GM12864 (cell line): ENCODE data around the gene MUSK.

Source experiments
- DNase-seq: peaks from one replicate; pipeline ENCODE4 v3.0.0-alpha.2; 2011; ENCODE audit warnings: low read depth
- H3K4me3 ChIP-seq: 2 replicates; pipeline ENCODE4 v1.5.1; 2011; ENCODE audit warnings: mild to moderate bottlenecking, low read depth, low read length, control low read depth
- TF ChIP-seq, protein P1 (sequence below): IDR thresholded peaks from 2 replicates; pipeline ENCODE4 v1.5.1; 2011; ENCODE audit warnings: low read depth, mild to moderate bottlenecking, moderate library complexity, low read length, control low read depth, inconsistent platforms; ENCODE audit errors: missing control alignments

MUSK gene

DNA sequence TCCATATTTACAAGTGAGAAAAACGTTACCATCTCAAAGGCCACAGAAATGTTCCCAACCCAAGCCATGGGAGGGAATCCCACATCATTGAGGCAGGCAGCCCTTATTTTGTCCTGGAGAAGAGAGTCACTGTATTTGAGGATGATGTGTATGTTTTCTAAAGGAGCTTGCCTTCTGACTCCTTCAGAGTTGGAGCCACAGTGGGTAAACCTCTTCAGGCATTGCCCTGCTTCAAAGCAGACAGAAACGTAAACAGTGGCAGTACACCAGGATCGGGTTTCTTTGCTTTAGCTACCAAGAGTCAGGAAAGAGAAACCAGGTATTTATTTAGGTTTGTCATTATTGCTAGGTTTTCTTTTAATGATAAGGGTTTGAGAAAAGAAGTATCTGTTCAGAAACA is 45.7 kb downstream of the MUSK start:
- TF ChIP-seq, protein P1, sequence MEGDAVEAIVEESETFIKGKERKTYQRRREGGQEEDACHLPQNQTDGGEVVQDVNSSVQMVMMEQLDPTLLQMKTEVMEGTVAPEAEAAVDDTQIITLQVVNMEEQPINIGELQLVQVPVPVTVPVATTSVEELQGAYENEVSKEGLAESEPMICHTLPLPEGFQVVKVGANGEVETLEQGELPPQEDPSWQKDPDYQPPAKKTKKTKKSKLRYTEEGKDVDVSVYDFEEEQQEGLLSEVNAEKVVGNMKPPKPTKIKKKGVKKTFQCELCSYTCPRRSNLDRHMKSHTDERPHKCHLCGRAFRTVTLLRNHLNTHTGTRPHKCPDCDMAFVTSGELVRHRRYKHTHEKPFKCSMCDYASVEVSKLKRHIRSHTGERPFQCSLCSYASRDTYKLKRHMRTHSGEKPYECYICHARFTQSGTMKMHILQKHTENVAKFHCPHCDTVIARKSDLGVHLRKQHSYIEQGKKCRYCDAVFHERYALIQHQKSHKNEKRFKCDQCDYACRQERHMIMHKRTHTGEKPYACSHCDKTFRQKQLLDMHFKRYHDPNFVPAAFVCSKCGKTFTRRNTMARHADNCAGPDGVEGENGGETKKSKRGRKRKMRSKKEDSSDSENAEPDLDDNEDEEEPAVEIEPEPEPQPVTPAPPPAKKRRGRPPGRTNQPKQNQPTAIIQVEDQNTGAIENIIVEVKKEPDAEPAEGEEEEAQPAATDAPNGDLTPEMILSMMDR, result no peak
- H3K4me3 ChIP-seq, result no peak overlapping the region
- DNase-seq, result no peak

DNA sequence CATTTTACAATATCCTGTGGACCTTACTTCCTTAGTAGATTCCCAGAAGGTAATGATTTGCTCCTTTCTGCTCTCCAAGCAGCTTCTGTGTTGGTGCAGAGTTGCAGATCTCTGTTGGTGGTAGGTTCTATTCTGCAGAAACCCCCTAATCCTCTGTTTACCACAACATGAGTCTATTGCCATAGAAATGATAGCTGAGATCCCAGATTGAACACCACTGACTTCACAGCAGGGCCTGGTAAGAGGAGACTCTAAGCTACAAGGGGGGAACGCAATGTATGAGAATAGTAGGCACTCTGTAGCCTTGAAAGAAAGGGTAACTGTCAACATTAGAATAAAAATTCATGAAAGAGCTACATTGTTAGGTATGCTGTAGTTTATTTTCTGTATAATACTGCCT is 59.5 kb downstream of the MUSK start:
- no peak for DNase-seq
- TF ChIP-seq, protein P1, result no peak
- no peak overlapping the region for H3K4me3 ChIP-seq

DNA sequence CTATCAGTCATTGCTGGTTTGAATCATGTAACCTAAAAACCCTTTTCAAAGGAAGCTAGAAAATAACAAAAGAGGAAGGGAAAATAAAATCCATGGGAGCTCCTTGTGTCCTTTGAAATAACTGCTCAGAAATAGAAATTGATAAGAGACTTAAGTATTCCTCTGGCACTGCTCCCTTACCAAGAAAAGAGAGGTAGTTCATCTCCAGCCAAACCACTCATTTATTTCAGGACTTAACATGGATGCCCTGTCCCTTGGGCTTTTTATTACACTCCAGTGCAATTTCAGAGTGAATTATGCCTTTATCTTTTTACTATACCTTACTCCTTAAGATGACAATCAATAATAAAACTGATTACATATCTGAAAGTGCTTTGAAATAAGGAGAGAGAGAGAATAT is 61.0 kb downstream of the MUSK start:
- no peak for DNase-seq
- TF ChIP-seq, protein P1, result no peak
- H3K4me3 ChIP-seq, result no peak overlapping the region

DNA sequence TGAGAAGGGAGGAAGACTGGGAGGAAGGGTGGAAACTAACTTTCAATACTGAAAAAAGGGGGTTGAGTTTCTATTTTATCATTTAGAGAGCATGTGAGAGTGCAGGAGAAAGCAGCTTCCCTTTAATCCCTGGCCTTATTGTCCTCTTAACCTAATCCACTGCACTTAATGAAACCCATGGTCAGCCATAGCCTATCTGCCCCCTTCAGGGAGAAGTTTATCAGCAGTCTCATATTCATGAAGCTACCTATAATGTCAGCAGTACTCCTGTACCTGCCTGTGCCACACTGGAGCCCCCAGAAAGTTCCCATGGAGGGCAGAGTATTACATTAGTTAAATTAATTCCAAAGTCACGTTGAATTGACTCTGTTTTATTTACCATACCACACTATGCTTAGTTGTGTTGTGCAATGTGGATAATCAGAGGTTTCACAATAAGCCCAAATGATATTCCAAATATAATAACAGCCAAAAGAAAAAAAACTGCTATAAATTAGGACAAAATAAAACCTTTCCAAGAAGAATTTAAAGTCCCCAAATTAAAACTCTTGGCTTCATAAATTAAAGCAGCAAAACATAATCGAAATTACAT is 62.9 kb downstream of the MUSK start:
- TF ChIP-seq, protein P1, result no peak
- no peak overlapping the region for H3K4me3 ChIP-seq
- no peak for DNase-seq

DNA sequence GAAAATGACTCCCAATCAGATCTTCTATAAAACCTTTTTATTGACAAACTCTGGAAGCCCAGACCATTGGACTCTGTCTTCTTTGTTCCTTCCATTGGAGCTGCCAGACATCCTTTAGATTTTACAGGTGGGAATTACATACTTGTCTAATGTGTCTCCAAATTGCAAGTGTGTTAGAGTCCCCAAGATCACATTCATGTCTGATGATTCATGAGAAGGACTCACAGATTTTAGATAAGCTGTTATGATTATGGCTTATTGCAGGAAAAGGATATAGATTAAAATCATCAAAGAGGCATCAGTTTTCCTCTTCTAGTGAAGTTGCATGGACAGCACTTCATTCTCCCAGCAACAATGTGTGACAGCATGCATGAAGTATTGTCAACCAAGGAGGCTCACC is 70.4 kb downstream of the MUSK start:
- no peak for DNase-seq
- no peak overlapping the region for H3K4me3 ChIP-seq
- TF ChIP-seq, protein P1, result no peak

DNA sequence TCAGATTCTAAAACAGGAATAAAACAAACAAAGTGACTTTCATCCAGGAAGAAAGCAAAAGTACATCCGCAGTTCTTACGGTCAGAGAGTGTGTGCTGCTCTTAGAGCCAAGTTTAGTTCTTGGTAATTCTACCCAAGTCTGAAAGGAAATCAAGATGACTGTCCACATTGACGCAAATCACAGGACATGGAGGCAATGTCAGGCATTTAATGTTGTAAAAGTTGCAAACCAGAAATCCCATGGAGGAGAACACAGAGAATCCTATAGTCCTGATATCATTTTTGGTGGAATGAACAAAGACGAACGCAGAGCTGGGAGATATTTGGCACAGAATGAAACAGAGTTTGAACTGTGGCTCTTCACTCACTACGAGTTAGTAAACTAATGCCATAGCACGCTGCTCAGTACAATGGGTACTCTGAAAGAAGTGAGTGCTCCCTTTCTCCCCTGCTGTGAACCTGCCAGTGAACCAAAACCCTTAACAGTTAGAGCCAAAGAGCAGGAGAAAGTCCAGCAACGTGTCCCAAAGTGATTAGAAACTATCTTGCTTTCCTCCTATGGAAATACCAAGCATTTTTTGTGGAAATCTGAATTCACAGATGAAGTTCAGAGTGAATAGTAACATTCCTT is 74.3 kb downstream of the MUSK start:
- no peak overlapping the region for H3K4me3 ChIP-seq
- TF ChIP-seq, protein P1, result no peak
- DNase-seq, result no peak
